NCI-H345 (cell line): ENCODE data around the gene FBXW12.
"Not testable (repeated sequence)": the region's sequence is repeated elsewhere in the genome, so short reads cannot be mapped to it uniquely, and the experiment has no call there.

Experiments
- DNase-seq: peaks from one replicate; lab custom pipeline; 2025; lab: John Stamatoyannopoulos, UW

Gene FBXW12, protein sequence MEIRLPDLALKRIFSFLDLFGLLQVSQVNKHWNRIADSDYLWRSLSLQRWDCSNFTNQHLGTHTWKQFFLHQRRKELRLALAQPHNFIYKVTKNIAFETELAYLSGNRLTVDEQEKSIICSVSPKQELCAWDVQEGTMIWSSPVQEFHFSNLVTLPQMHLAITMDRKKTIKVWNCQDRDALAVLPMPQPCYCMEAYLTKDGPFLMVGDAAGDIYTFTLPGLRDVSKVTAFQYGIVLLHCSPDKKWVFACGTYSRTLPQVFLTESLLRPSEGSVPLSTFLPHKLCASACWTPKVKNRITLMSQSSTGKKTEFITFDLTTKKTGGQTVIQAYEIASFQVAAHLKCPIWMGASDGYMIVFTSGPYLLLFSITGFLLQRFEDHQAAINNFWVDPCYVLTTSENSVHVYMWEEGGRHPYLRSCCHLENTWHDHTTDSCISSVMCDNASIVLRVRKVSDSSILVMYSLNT

DNA sequence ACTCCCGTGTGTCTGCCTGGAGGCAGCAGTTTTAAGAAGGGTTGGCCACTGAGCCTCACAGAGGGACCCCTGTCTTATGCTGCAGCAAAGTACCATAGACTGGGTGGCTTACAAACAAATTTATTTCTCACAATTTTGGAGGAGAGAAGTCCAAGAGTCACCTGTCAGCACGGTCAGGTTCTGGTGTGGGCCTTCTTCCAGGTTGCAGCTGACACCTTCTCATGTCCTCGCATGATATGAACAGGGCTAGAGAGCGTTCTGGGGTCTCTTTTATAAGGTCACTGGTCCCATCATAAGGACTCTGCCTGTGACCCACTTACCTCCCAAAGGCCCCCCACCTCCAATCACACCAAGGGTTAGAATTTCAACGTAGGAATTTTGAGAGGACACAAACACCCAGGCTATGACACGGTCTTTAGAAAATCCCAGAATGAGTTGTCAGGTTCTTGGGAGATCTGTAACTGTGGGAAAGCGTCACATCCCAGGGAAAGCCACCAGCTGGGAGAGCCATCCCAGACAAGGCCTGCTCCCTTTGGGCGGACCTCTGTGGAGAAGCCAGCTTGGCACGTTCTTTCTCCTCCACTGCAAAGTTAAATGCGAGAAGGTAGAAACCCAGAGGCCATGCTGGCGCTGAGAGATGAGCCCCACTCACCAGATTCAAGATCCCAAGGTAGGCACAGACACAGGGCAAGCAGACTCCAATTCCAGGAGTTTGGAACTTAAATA lies at the start of gene FBXW12:
Gene FBXW12, plus strand, starts transcription at position 569 of the 726 bp plus-strand sequence. CDS start 549 bp downstream, outside the sequence.
- no peak for DNase-seq

- DNase-seq = not testable (repeated sequence)
Observed at GRCh38 chr3:48331706-48332435, 40.1 kb upstream of the FBXW12 start.

DNA sequence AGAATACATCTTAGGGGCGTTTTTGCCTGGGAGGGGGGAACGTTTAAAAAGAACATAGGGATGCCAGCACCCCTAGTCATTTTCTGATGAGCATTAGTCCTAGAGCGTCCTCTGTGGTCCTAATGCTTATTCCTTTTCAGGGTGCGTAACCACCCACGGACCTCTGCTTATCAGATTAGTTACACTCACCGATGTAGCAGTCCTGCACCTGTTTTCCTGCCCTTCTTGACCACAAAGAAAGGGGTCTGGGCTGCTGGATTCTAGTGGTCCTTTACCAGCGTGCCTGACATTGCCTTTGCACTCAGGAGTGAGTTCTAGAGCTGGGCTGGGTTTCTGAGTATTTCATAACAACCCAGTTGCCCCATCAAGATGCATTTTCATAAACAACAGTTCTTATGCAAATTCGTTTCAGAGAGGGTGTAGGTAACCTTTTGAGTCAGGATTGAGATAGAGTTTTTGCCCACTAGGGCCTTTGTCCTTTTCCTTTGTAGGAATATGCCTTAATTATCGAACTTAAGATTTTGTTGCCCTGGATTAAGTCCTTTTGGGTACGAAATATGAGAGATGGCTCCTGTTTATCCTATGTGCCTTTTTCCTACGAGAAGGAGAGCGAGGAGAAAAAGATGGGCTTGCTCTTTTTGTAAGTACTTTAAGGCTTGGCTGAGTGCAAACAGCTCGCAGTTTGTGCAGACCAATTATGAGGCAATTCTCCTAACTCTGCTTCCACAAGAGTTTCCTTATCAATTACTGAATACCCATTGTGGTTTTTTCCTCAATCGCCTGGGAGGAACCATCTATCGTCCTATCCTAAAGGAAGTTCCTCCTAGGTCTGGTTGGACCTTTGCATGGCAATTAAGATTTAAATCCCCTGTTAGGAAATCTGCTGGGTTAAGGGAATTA lies 38.4 kb upstream of the FBXW12 start, which contains the start of gene SPINK8:
Gene SPINK8, minus strand, starts transcription at position 316 of the 900 bp plus-strand sequence. CDS start 5,320 bp downstream, outside the sequence.
- DNase-seq = not testable (repeated sequence)

- no peak for DNase-seq
Observed at GRCh38 chr3:48334605-48335004, 37.4 kb upstream of the FBXW12 start.

DNA sequence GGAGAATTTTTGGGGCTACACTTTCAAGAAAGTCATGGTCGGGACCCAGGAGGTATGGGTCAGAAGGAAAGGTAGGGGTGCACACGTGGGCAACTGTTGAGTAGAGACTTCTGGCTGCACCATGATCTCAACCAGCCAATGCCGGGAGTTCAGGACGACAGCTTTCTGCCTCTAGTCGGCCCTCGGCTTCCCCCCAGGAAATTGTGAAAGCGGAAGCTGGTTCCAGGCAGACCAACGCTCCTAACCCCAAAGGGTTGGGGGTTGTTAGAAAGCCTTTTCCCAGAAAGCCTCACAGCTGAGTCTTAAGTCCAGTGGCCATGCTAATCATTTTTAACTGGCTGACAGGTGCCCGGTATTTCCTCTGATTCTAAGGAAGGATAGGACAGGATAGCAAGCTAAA lies 36.7 kb upstream of the FBXW12 start:
- DNase-seq = not testable (repeated sequence)

DNA sequence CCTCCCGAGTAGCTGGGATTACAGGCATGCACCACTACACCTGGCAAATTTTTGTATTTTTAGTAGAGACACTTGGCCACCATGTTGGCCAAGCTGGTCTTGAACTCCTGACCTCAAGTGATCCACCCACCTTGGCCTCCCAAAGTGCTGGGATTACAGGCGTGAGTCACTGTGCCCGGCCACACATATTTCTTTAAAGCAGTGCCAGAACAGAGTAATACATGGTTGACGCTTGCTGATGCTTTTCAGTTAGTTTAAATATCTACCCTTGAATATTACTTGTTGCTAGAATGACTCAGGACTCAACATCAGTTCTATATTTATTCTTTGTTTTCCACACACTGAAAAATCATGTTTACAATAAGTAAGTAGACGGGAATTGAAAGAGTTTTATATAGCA lies 34.5 kb upstream of the FBXW12 start:
- not testable (repeated sequence) for DNase-seq

GRCh38 chr3:48338635-48339034 lies 33.4 kb upstream of the FBXW12 start:
- no peak for DNase-seq

GRCh38 chr3:48343432-48343831 lies 28.6 kb upstream of the FBXW12 start:
- DNase-seq = no peak

DNA sequence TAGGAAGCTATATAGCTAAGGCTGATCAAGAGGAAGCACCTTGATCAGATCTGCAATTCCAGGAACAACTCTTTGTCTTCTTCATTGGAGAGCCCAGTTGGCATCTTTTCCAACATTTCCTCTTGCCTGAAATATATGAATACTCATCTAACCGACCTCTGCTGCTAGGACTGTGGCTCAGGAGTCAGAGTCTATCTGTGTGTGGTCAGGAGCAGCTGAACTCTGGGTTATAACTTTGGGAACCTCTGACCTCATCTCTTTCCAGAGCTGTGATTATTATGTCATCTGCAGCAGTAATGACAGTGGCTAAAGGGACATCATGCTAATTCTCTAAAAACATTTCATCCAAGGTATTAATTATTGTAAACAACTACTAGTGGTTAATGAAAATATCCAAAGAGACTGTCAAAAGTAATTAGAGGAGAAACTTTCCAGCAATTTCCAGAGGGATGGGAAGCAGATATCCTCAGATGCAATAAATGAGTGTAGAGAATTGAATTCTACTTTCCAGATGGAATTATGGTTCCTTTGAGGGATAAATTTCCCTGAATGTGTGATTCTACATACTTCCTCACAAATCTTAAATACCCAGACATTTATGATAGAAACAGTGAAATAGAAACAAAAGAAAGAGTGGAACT lies 27.0 kb upstream of the FBXW12 start:
- no peak for DNase-seq

DNA sequence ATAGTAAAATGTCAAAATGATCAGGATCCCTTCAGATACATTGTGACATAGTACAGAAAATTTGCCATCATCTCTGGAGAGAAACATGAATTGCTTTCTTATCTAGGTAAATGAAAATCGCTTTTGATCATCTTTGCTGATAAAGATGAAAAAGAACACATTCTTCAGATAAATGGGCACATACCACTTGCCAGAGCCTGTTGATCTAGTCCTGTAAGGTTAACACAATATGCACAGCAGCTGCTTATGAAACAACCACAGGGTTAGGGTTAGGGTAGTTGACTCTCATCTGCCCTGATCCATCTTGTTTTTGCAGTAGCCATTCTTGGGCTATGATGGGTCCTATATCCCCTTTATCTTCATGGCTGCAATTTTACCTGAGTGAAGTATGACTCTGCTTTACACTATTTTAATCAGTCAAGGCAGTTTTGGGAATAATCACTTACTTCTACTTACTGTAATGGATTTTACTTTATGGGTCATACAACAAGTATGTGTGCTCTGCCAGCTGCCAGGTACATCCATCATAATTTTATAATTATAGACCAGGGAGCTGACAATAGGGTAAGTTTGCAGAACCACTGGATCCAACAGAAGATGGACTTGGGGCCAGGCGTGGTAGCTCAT lies 26.0 kb upstream of the FBXW12 start:
- no peak for DNase-seq

DNA sequence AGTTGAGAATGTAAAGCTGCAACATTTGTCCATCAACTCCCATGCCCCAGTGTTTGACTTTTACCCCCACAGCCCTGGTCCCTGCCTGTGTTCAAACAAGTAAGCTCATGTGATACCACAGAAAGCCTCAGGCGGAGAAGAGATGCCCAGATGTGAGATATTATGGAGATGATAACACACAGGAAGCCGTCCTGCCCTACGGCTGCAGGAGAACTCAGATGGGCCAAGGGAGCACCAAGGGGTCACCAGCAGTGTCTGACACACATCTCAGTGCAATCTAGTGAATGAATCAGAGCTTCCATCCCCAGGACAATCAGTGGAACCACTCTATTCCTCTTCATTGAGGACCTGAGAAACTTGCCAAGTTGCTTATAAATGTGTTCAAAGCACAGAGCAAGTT lies 24.5 kb upstream of the FBXW12 start:
- no peak for DNase-seq

- no peak for DNase-seq
Observed at GRCh38 chr3:48352546-48352945, 19.5 kb upstream of the FBXW12 start.

- no peak for DNase-seq
Observed at GRCh38 chr3:48353987-48354386, 18.0 kb upstream of the FBXW12 start.

GRCh38 chr3:48356419-48356818 lies 15.6 kb upstream of the FBXW12 start:
- DNase-seq = no peak

GRCh38 chr3:48361928-48362327 lies 10.1 kb upstream of the FBXW12 start:
- DNase-seq = no peak

DNA sequence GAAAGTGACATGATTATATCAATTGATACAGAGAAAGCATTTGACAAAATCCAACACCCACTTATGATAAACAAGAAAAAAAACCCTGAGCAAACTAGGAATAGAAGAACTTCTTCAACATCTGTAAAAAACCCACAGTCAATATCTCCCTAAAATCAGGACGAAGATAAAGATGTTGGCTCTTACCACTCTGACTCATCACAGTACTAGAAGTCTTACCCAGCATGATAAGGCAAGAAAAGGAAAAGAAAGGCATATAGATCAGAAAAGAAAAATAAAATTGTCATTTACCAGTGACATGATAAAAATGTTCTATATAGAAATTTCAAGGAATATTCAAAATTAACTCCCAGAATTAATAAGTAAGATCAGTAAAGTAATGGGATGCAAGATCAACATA lies 7.2 kb upstream of the FBXW12 start:
- no peak for DNase-seq

DNA sequence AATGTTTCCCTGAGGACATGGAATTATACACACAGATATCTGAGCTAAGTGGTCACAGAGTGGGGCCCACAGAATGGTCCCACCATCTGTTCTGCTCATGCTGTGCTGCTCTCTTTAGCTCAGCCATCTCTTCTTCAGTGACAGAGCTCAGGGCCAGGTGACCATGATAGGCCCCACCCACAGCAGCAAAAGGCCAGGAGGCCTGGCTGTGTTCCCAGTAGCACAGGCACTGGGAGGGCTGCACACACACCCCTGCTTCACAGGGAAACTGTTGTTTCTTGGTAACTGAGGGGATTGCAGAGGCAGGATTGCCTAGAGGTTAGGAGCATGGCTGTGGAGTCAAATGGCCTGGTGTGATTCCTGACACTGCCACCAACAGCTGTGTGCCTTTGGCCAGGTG lies 4.8 kb upstream of the FBXW12 start:
- peak; percentile 64 for DNase-seq

DNA sequence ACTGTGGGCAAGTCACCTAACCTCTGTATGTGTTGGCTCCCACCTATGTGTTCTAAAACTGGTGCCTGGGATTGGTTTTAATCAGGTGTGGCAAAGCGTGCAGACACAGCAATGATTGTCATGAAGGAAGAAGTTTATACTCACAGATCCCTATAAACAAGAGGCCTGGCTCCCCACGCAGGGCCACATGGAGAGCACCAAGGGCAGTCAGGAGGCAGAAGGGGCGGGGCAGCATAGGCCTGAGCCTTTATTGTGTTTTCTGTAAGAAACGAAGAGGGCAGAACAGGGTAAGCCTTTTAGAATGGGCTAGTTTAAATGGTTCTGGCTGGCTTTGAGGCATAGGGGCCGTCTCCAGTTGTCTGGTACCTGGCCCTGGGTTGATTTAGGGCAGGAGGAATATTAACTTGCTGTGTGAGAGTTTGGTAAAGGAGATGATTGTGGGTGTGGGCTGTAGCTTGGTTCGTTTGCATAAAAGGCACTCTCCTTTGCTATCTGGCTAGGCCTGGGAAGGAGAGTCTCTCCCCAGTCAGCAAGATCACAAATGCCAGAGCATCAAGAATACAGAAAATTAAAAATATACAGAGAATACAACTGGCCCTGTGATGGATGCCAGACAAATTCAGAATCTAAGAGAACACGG lies 2.2 kb upstream of the FBXW12 start:
- no peak for DNase-seq

DNA sequence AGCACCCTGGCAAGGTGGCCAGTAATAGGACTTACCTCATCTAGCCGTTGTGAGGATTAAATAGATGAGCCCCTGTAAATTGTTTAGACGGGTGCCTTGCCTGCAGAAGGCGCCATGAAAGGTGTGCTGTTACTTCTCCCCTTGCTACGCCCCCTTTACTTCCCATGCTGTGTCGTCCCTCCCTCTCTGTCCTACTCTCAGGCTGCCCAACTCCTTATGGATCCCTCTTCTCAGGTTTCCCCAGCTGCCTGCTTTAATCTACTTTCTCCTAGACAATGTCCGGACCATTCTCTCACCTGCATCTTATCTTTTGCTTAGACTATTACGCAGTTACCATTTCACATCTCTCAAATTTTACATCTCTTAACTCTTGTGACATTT lies 1.7 kb upstream of the FBXW12 start:
- DNase-seq = no peak

DNA sequence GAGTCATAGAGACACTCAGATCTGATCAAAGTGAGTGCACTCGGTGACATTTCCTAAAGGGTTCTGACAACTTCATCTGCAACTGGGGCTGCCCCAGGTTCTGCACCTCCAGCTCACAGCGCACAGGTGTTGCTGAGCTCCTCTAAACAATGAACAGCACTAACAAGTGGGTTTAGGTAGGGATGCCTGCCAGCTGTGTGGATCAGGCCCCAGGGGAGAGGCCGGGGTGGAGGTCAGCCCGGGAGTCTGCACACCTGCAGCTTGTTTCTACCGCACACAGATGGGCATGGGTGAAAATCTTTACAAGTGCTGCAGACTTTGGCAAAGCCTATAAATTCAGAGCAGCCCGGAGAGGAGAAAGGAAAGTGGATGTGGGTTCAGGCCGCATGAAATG lies 355 bp downstream of the FBXW12 start:
- DNase-seq = peak; percentile 10
